Endometrial microvascular endothelial cells (primary cell): ENCODE data around the gene HSPB2. TPM values are rescaled to one million over a fixed set of nuclear protein-coding genes. Genes with fewer than 3 reads are reported as not detected.
"Not testable (repeated sequence)": the region's sequence is repeated elsewhere in the genome, so short reads cannot be mapped to it uniquely, and the experiment has no call there.

Source experiments
- in situ Hi-C: cut with HindIII; loops from 2 replicates; pipeline ENCODE4 v1.10.0; 2017; ENCODE audit warnings: low sequenced_read_pairs, low pct_unique_long_range_greater_than_20kb; ENCODE audit errors: inconsistent ontology term
- total RNA-seq: library from RNA; depleted of rRNA; stranded (reverse); fragments of >200 nt; gene quantifications from one replicate; pipeline ENCODE4 v1.2.3, GENCODE V29; 2015; ENCODE audit errors: inconsistent ontology term

HSPB2 gene, protein sequence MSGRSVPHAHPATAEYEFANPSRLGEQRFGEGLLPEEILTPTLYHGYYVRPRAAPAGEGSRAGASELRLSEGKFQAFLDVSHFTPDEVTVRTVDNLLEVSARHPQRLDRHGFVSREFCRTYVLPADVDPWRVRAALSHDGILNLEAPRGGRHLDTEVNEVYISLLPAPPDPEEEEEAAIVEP
- total RNA-seq = not detected

DNA sequence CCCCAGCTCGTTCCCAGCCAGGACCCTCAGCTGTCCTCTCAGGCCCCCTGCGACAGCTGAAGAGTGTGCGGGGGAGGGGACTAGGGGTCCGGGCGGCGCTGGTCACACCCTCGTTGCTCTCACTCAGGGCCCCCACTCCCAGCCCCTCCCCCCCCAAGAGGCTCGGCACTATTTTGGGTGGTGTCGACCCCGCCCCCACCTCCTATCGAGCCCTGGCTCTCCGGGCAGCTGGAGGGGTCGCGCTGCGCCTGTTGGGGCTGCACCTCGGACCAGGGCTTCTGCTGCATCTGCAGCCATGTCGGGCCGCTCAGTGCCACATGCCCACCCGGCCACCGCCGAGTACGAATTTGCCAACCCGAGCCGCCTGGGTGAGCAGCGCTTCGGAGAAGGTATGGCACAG is at the start of gene HSPB2:
Gene HSPB2 (plus strand): TSS at position 200 of the 400 bp plus-strand sequence. CDS start 96 bp downstream, at position 296.
- in situ Hi-C loops = no loop called here

DNA sequence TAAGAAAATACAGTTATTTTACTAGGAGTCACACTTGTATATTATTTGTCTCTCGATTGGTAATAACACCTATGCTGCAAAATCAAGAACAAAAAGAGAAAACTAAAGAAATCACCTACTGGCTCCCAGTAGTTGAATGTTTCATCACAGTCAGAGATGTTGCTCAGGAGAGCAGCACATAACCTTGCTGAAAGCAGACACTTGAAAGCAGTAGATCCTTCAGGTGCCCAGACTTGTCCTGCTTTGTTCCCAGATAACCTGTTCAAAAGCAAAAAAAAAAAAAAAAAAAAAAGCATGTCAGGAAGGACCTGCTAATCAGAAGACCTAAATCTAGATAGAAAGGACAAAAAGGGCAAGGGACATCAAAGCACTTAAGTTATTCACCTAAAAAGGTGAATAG is 42.4 kb upstream of the HSPB2 start:
- in situ Hi-C loops = no loop called here

DNA sequence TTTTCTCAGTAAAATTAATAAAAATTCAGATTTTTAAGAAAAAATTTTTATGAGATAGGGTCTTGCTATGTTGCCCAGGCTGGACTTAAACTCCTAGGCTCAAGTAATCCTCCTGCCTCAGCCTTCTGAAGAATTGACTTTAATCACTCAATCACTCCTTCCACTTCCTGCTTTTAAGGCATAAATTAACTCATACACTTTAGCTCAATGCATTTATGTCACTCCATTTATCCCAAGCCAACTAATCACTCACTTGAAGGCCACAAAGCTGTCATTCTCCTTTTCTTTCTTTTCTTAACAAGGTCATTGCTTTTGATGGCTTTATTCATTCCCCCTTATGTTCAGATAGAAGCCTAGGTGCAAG is 42.0 kb upstream of the HSPB2 start:
- in situ Hi-C loops = no loop called here

DNA sequence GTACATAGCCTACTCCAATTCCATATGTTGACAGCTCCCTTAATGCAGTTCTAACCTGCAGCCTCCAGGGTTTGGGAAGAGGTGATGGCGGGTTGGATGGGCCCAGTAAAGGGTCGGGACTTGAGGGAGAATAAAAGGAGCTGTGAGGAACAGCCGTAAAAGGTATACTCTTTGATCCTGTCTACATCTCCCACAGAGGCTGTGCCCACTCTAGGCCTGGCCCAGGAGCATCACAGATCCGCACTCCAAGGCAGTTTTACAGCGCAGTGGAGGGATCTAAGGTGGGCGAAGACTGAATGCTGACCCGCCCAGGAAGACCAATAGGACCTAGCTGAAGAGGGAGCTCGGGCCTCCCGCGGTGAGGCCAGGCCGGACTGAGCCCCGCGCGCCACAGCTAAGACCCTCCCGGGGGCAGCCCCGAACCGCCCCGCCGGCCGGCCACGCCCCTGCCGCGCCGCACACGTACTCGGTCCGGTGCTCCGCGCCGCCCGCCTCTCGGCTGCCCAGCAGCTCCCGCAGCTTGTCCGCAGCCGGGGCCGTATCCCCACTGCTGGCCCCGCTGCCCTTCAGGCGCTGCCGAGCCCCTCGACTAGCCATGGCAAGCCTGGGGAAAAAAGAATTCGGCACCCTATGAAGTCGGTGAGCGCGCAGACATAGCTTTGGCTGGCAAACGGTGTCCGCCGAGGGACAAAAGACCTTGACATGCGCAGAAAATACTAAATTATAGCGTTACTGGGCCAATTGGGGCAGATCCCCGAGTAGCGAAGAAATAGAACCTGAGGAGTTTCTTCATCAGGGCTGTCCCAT is 41.4 kb upstream of the HSPB2 start, which contains the start of gene ALG9:
Gene ALG9 (minus strand): TSS at position 696 of the 807 bp plus-strand sequence. CDS start 99 bp downstream, at position 597.
- in situ Hi-C loops = no loop called here

DNA sequence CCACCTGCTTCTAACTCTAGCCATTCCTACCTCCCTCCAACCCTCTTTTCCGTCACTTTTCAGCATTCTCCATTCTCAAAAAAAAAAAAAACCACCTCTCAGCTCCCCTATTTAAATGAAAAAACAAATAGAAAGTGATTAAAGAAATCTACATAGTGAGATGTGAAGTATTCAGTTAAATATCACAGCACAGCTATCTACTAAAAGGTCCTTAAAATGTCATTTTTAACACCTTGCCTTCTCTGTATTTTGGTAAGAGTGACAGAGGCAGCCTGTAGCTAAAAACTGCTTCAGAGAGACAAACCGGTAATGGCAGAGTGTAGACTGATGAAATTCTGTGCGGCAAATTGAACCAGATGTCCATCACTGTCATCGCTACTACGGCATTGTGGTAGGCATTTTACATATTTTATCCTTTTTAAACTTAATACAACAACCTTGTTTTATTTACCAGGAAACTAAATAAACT is 40.8 kb upstream of the HSPB2 start:
- in situ Hi-C loops = no loop called here

DNA sequence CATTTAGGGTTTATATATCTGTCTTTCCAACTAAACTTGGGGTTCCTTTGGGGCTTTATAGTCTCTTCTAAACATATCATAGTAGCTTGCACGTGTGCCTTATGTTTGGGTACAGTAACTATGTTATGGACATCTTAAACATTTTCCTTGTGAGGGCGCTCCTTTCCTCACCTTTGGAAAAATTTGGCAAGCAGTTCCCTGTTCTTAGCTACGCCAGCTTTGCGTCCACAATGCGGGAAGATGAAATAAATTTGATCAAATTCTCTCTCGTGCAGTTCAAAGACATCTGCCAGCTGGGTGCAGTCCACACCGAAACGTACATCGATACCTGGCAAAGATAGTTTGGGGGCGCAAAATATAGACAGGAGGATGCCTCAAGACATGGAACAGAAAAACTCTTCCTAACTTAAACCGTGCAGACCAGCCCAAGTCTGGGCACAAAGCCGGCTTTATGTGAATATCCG is 34.1 kb upstream of the HSPB2 start:
- in situ Hi-C loops = no loop called here

DNA sequence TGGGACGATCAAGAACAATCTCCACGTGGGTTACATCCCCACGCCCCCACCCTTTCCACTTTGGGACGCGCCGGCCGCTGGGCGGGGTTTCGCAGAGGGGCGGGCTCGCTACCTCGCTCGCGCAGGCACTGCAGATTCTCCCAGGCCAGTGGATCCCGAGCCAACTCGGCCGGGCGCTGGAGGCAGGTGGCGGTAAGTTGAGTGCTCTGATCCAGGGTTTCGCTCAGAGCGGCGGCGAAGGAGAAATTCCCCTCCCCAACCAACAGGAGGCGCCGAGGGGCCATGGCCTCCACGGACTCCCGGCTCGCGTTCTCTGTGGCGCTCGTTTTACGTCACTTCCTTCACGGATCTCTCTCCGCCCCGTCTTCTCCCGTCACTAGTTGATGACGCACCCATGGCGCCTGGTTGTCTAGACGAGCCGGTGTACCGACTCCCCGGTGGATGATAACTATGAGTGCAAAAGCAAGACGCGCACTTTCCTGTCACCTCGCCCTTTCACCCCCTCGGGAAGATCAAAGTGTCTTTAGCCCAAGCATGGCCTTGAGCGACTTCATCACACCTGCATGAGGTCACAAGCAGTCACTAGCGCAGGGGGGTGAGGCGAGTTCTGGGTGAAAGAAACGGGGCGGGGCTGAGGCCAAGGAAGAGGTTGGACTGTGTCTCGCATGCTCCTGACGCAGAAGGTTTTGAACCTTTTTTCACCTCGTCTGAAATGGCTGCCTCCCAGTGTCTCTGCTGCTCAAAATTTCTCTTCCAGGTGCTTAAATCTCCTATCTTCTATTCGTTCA is 33.5 kb upstream of the HSPB2 start, which contains the start of the genes CFAP68 and FDXACB1:
Gene CFAP68 (plus strand): TSS at position 693 of the 788 bp plus-strand sequence. CDS start 20 bp downstream, at position 713.
Gene FDXACB1 (minus strand): TSS at position 317 of the 788 bp plus-strand sequence. CDS start 33 bp downstream, at position 284.
- in situ Hi-C loops = no loop called here

DNA sequence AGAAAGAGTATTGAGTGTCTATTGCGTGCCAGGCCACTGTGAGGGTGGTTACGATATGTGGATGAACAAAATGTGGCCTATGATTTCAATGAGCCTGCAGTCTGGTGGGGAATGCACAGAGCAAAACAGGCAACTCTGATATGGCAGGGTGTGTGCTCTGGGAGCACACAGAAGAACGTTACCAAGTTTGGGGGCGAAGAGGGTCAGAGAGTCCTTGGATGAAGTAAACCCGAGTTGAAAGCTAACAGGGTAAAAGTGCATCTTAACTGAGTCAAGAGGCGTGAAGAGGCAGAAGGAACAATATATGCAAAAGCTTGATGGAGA is 32.9 kb upstream of the HSPB2 start:
- in situ Hi-C loops = no loop called here

DNA sequence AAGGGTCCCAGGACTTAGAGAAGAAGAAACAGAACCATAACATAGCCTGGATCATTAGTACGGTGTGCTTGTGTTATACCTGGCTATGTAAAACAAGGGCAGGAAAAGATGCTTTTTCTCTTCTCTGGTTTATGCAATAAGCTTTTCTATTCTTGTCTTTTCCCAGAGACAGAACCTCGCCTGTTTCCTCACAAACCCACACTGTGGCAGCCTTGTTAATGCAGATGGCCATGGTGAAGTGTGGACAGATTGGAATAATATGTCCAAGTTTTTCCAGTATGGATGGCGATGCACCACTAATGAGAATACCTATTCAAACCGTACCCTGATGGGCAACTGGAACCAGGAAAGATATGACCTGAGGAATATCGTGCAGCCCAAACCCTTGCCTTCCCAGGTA is 30.3 kb upstream of the HSPB2 start:
- in situ Hi-C loops = no loop called here

DNA sequence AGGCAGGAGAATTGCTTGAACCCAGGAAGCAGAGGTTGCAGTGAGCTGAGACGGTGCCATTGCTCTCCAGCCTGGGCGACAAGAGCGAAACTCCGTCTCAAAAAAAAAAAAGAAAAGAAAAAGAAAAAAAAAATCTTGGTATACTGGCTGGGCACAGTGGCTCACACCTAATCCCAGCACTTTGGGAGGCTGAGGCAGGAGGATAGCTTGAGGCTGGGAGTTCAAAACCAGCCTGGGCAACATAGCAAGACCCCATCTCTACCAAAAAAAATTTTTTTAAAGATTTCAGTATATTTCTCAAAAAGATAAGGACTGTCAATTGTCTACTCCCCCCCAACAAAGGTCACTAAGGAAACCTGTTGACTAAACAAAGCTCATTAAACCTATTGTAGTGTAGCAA is 27.5 kb upstream of the HSPB2 start:
- in situ Hi-C loops = not testable (repeated sequence)

DNA sequence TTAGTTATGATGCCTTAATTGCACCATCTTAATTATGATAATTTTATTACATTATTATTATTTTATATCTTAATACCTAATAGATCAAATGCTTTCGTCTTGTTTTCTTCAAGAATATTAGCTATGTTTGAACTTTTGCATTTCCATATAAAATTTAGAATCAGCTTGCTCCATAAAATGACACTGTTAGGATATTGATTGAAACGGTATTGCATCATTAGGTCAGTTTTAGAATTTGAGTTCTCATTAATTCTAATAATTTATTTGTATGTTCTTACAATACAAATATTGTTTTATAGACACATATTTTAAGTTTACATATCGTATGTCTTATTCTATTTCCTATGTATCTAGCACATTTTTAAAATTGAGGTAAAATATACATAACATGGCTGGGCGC is 26.5 kb upstream of the HSPB2 start:
- in situ Hi-C loops = no loop called here

DNA sequence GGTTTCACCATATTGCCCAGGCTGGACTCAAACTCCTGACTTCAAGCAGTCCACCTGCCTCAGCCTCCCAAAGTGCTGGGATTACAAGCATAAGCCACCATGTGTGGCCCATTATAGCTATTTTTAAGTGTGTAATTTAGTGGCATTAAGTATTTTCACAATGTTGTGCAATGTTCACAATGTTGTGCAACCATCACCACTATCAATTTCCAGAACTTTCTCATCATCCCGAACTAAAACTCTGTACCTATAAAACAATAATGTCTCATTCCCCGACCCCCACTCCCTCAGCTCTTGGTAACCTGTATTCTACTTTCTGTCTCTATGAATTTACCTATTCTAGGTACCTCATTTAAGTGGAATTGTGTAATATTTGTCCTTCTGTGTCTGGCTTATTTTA is 25.7 kb upstream of the HSPB2 start:
- in situ Hi-C loops = no loop called here

DNA sequence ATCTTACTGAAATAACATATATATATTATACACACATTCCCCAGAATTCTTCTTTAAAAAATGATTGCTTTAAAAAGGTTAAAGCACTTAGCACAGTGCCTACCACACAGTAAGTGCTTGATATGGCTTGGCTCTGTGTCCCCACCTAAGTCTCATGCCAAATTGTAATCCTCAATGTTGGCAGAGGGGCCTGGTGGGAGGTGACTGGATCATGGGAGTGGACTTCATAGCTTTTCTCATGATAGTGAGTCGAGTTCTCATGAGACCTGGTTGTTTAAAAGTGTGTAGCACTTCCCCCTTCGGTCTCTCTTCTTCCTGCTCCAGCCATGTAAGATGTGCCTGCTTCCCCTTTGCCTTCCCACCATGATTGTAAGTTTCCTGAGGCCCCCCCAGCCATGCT is 7.1 kb upstream of the HSPB2 start:
- in situ Hi-C loops = no loop called here

DNA sequence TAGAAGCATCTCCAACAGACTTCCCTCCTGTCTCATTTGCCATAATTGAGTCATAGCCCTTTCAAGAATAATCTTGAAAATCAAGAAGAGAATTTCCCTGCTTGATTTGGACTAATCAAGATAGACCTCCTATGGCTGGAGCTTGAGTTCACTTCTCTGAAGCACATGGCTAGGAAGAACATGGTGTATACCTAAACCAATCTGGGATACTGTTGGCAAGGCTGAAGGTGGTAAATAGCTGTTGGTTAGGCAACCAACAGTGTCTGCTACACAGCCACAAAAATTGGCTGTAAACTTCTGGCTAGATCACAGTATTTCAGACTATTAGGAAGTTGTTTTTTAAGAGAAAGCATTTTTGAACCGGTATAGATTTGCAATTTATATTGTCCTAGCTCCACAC is 5.9 kb upstream of the HSPB2 start:
- in situ Hi-C loops = no loop called here

DNA sequence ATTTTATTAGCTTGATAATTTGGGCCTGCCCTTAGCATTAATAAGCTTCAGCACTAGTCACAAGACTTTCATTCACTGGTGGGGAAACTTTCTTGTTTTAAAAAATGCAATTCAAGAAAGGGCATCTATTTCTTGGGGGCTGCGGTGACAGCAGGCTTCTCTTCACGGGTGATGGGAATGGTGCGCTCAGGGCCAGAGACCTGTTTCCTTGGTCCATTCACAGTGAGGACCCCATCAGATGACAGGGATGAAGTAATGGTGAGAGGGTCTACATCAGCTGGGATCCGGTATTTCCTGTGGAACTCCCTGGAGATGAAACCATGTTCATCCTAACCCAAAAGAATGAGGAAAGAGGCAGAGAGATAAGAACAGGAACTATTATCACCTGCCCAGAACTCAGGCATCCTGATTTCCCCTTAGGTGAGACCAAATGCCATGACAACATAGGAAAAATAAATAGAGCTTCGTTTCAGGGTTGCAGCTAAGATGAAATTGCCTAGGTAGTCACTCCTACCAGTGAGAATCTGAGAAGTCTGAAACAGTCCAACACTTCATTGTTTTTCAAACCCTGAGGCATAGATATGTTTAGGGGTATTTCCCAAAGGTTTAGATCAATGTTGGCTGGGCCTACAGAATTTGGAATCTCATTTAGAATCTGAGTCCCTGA is 3.8 kb upstream of the HSPB2 start:
- in situ Hi-C loops = no loop called here

DNA sequence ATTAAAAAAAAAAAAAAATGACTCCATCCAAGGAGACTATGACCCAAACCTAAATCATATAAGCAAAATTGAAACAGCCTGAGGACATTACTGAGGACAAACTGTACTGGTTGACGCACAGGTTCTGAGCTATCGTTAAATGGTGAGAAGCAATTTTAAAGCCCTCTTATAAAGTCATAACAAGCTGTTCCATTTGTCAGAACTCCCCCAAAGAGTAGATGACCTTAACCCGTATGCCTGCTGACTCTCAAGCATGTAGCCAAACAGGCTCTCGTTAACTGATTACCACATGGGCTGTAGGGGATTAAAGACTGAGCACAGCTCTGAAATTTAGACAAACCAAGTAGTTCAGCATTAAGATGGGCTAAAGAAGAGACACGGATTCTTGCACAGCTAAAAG is 3.2 kb upstream of the HSPB2 start:
- in situ Hi-C loops = no loop called here

DNA sequence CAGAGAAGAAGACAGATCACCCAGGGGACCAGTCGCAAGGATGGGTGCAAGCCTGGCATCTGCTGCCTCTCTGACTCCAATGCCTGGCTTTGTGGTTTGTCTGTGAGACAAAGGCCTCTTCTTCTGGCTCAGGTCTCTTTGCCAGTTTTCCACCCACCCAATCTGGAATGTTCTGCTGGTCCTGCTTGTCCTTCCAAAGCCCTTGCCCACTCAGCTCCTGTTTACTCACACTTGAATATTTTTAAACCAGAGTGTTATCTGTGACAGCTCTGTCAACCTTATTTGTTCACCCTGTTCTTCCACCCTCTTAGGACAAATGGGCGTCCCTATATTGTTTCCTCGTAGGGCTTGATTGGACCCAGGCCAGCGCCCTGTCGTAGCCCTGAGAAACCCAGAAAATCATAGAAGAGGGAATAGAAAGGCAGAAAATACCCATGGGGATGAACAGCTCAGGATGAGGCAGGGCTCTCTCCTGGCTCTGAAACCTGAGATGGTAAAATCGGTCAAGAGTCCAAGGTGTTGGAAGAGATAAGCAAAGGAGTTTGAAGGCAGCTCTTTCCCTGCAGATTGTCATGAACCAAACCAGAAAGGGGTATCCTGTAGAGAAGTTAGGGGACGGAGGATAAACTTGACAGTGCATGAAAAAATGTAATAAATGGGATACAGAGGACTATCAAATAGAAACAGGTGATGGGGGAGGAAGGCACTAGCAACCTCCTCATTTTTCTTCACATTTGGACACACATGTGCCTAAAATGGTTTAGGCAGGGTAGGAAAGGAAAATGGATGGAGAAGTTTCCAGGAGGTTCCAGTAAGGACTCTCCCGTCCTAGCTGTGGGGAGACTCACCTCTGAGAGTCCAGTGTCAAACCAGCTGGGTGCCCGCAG is 1.6 kb upstream of the HSPB2 start:
- in situ Hi-C loops = no loop called here
